HG03280 (cell line): ENCODE data around the gene DLEC1.

Experiments
- ATAC-seq: cut with Tn5 transposase; IDR thresholded peaks from one replicate; pipeline ENCODE4 v1.9.1; 2021; ENCODE audit warnings: mild to moderate bottlenecking, moderate library complexity; ENCODE audit not compliant: unreplicated experiment

The DLEC1 gene

GRCh38 chr3:38168151-38169026 is 129.4 kb downstream of the DLEC1 start:
- ATAC-seq: no peak

GRCh38 chr3:38169027-38169317 is 130.0 kb downstream of the DLEC1 start:
- no peak for ATAC-seq

GRCh38 chr3:38170722-38171121 is 131.7 kb downstream of the DLEC1 start:
- no peak for ATAC-seq

- no peak for ATAC-seq
Observed at GRCh38 chr3:38171622-38172021, 132.6 kb downstream of the DLEC1 start.
